Stimulated activated CD8-positive, alpha-beta memory T cell treated with anti-CD3 and anti-CD28 coated beads, Interleukin-12 subunit alpha, Interleukin-12 subunit beta, amount 100 ng/mL, for 24 hours (primary cell): ENCODE data around the gene SLC38A2.
A peak's percentile ranks its signal among the peaks of the same experiment; 100 is the strongest.
"Not testable (repeated sequence)": the region's sequence is repeated elsewhere in the genome, so short reads cannot be mapped to it uniquely, and the experiment has no call there.

Source experiments
- DNase-seq: peaks from one replicate; pipeline ENCODE4 v3.0.0-alpha.2; 2020; ENCODE audit errors: extremely low read depth

Gene SLC38A2

DNA sequence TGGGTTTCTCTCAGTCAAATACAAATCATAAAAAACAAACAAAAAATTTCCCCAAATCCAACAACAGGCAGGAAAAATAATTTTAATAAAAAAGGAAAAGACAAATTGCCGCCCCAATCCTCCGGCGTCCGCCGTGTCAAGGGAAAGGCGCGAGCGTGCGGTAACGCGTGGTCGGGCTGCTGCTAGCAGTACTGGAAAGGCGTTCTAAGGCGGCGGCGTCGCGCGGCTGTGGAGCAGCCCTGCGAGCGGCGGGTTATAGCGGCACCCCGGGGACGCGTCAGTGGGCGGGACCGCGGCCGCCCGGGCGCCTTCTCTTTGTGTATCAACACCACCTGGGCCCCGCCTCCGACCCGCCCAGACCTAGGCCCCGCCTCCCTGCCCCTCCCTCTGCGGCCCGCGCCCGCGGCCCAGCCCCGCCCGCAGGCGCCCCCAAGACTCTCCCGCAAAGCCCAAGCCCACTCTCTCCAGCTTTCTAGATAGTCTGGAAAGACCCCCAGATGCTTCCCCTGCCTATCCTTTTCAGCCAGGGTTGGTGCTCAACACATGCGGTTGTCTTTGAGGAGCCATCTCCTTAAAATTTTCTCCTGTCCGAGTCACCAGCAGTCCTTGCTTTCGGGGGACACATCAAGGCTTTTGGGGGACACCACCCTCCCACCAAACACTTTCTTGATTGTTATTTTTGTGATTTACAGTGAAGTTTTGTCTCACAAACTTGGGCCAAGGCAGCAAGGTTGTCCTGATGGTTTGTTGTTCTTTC, at the start of gene SLC38A2:
Gene SLC38A2, minus strand, starts transcription at position 230 of the 757 bp plus-strand sequence. CDS start 1,480 bp downstream, outside the sequence.
- DNase-seq, result peak; percentile 94

DNA sequence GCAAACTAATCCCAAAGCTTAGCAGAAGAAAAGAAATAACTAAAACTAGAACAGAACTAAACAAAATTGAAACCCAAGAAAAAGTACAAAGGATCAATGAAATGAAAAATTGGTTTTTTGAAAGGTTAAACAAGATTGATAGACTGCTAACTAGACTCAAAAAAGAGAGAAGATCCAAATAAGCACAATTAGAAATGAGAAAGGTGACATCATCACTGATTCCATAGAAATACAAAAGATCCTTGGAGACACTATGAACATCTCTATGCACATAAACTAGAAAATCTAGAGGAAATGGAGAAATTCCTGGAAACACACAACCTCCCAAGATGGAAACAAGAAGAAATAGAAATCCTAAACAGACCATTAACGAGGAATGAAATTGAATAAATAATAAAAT, 47.1 kb upstream of the SLC38A2 start:
- DNase-seq, result no peak

DNA sequence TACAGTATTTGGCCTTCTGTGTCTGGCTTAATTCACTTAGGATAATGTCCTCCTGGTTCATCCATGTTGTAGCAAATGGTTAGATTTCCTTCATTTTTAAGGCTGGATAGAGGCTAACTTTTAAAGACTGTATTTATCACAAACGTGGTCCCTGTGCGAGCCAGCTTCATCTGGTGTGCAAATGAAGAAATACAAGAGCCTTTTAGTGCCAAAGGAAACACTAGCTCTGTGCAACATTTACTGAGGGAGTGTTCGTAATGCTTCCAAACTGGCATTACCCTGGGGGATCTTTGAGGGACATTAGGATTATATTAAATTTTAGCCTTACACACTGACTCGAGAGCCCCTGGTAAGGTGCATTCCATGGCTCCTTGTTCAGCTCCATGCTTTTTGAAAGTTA, 43.0 kb upstream of the SLC38A2 start:
- no peak for DNase-seq

DNA sequence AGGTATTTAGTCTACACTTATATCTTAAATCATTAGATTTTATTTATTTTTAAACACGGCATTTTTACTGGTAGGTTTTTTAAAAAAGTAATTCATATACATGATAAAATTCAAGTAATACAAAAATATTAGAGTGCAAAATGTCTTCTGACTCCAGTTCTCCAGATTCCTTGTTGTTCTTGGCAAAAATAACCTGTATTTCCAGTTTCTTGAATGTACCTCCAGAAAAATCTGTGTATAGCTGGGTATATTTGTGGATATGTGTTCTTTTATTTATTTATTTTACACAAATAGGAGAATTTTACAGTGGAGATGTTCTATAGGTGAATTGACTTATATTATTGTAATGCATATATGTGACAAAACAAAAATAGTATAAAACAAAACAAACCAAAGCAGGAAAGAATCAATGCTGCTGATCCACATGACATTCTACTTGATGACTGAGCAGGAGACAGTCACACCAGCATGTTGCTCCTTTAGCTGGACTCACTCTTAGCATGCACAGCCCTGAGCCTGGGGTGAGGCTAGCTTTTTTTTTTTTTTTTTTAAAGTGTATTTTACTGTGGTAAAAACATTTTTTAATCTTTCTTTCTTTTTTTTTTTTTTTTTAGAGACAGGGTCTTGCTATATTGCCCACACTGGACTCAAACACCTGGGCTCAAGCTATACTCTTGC, 42.2 kb upstream of the SLC38A2 start:
- DNase-seq, result no peak

DNA sequence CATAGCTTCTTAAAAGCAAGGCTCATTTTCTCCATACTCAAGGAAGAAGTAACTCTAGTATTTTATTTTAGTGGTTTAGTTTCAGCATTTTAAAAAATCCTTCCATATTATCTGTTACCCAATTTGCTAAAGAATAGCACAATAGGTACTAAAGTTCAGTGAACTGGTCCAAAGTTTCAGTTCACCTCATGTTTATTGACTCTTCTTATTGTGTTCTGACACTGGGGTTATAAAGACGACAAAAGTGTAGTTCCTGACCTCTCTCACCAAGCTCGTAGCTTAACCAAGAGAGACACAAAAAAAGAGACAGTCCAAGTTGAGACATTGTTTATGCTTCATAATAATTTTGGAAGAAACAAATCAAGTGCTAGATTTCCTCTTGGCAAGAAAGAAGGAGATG, 40.8 kb upstream of the SLC38A2 start:
- DNase-seq, result no peak

DNA sequence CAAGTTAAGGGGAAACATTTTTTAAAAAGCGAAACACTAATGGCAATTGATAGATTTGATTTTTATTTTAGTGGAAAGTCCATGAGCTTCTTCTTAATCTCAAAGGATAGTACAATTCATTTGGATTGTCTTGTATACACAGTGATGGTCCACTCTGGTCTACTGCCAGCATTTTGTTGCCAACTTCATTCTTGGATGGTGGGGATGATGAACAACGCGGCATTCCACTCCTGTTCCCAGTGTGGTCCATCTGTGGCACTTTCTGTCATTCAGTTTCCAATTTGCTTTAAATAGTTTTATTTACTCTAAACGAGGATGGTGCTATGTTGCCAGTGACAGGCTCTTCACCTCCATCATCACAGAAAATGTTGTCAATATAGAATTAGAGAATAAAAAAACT, 40.3 kb upstream of the SLC38A2 start:
- DNase-seq, result no peak

DNA sequence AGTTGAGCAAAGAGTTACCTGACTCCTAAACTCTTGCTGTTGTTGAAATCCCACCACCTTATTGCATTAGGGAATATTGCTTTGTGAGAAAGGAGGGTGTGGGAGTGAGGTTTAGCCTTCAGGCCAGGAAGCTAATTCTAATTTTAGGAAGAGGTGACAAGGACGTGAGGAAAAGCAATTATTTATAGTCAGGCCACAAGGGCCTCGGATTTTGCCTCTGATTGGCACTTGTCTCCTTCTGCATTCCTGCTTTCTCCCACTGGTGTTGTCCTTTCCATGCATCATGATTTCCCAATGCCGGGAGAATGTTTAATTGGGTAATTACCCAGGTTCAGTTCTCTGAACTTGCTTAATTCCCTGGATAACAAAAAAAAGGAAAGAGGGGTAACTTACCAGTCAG, 37.9 kb upstream of the SLC38A2 start:
- DNase-seq, result no peak

DNA sequence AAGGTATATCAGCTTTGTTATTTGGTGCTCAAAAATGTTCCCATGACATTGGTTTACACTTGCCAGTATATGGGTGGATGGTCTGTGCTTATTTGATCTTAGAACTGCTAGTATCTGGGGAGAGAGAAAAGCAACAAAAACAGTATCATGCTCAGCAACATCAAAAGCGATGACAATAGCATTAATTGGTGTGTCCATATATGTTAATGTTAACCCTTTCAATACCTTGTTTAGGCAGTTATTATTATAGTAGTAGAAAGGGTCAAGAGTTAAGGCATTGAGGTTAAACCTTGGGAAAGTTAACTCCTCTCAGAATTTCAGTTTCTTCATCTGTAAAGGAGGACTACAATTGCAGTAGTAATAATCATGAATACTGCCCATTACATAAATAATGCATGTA, 37.4 kb upstream of the SLC38A2 start:
- DNase-seq, result no peak

DNA sequence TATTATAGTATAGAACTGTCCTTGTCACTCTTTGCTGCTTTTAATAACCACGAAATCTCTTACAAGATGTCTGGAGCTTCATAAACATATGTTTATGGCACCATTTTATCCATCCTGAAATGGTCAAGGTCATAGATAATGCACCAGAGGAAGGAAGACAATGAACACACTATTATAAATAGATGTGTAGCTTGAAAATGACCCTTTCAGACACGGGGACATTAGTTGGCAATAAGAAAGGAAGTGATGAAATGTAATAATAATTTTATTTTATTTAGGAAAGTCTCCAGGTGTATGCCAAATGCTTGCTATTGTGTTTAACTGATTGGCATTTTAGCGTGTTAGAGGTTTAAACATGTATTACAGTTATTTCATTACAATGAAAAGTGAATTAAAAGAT, 36.8 kb upstream of the SLC38A2 start:
- no peak for DNase-seq

DNA sequence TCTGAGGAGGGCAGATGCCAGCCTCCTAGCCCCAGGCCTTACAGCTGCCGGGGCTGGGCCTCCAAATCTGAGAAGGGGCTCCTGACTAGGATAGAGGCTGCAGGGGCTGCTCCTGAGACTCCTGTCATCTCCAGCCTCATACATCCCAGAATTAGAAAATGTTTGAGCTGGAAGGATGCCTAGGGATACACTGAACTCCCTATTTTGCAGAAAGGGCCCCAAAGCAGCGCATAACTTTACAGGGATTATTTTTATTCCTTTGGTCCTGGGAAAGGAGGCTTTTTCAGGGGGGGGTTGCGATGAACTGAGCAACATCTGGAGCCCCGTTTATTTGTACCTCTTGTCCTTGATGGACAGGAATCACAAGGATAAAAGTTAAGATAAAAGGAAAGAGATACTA, 35.9 kb upstream of the SLC38A2 start:
- no peak for DNase-seq

DNA sequence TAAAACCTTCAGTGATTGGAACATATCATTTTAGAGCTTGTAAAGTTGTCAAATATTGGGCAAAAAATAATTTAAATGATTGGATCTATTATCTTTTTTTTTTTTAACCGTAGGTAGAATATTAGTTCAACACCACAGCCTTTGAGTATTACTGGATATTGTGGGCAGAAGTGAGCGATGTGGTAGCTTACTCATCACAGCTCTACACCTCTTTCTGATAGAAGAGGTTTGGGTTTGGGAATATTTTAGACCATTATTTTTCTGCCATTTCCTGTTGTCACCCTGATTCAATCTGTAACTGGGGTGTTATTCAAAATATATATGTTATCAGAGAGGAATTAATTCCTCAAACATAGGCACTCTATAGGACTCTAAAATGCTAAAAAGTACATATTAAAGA, 34.8 kb upstream of the SLC38A2 start:
- DNase-seq, result no peak

DNA sequence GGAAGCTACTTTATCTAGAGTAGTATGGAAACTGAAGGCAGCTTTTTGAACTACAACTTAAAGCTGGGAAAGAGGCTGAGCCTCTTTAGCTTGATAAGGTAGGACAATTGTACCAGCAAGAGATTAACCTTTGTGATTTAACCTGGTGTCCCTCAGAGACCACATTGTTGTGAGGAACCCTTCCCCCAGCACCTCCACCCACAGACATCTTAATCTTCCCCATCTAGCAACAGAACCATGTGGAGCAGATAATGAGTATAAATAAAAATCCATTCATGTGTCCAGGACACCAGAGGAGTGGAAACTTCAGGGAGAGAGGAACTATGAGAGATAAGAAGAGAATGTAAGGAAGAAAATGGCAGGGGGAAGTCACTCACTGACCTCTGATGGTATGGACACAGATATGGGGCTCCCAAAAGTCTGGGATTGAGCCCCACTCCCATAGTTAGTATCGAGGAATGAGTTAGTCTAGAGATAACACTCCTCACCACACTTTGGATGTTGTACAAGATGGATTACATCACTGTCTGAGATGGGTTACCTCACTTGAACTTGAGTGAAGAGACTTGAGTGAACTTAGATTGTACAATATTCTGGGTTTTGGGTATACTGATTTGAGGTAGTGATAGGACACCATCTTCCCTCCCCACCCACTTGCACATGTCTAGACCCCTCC, 33.9 kb upstream of the SLC38A2 start:
- DNase-seq, result no peak

DNA sequence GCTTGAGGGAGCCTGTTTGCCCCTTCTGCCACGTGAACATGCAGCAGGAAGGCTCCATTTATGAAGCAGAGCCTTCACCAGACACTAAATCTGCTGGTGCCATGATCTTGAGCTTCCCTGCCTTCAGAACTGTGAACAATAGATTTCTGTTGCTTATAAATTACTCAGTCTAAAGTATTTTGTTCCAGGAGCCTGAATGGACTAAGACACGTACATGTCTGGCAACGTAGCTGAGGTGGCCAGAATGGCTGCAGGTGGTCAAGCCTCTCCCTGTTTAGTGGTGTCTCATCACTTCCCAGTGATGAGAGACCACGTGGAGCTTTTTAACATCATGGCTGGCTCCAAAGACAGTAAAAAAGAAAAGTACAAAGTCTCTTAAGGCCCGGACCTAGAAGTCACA, 32.2 kb upstream of the SLC38A2 start:
- no peak for DNase-seq

DNA sequence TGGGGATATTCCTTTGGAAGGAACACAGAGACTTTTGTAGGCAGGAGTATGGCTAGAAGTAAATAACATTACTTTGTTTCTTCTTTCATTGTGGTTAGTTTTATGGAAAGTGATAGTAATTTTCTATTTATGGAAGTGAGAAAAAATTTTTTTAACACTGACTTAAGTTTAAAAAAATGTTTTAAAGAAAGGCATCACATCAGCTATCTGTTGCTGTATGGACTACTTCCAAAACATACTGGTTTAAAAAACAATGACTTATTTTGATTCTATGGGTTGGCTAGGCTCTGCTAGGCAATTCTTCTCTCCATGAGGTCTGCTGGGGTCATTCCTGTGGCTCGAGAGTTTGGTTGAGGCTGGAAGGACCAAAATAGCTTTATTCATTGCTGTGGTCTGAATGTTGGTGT, 31.7 kb upstream of the SLC38A2 start:
- DNase-seq, result no peak

DNA sequence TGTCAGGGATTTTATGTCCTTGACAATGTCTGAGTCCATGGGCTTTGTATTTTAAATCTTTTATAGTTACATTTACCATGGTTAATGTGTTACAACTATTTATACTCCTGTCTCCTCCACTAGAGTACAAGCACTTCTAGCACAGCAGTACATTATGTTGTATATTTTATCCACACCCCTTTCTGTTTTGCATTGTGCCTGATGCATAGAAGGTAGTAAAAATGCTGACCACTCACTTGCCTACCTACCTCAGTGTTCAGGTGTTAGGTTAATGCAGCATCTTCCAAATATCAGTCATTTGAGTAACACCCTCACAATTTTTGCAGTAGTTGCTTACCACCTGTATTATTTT, 31.1 kb upstream of the SLC38A2 start:
- DNase-seq, result no peak

DNA sequence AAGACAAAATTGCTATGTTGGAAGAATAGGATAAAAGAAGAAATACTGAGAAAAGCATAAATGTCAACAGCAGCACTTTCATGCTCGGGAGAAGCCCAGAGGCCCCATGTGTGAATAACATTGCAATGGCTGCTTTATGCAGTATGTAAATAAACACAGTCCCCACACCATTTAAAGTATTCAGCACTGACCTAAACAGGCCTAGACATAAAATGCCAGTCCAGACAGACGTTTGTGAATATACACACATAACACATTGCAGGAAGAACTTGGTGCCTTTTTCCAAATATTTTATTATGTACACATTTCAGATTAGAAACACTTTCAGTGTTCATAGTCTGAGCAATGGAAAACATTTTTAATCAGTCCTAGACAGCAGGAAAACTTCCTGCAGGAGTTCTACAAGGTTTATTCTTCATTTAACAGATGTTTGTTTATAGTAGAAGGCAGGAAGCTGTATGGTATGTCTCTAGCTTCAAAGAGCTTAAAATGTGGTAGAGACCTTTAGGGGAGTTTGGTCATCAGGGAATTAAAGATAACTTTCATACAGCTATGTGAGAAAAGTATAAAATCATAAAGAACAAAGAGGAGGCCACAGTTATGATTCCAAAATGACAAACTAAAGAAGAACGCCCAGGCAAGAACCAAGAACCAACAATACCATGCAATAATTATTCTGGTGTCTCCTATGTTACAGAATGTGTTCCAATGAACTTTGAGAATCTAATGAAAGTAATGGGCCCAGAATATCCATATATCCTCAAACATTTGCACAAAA, 30.6 kb upstream of the SLC38A2 start:
- no peak for DNase-seq

DNA sequence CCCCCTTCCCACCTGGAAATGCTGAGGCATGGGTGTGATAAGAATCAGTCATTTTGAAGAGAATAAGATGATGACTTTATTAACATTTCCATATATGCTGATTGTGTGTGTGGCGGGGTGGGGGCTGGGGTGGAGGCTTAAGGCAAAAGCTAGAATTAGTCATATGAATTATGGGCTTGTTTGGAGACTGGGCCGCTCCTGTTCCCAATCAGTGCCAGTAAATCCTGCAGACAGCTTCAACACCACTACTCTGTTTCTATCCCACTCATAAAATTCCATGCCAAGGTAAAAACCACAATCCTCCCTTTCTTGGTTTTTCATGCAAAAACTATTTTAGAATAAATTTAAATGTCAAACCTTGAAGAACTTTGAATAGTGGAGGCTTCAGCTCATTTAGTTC, 29.9 kb upstream of the SLC38A2 start:
- DNase-seq, result no peak

DNA sequence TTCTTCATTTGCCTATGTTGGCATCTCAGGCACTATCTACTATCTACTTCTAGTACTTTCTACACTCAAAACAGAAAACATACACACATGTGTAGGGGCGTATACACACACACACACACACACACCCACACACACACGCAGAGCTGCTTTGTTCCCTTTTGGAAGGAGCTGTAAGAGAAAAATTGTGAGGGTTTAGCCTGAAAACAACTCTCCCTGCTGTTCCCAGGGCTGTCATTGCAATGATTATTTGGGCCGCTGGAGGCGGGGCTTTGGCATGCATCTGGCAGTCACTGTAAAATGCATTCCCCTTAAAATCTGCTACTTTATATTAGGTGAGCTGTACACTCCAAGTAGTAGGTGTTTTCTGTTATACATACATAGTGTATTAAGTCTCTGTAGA, 29.1 kb upstream of the SLC38A2 start:
- no peak for DNase-seq

DNA sequence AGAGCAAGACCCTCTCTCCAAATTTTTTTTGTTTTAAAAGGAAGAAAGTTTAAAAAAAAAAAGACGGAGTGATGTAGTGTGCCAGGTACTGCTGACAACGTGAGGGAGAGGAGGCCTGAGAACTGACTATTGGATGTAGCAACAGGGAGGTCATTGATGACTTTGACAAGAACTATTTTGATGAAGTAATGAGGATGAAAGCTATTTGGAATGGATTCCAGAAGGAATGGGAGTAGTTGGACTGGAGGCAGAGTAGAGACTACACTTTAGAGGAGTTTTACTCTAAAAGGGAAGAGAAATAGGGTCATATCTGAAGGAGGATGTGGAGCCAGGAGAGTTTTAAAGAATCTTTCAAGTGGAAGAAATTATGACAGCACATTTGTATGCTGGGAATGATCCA, 27.8 kb upstream of the SLC38A2 start:
- no peak for DNase-seq

DNA sequence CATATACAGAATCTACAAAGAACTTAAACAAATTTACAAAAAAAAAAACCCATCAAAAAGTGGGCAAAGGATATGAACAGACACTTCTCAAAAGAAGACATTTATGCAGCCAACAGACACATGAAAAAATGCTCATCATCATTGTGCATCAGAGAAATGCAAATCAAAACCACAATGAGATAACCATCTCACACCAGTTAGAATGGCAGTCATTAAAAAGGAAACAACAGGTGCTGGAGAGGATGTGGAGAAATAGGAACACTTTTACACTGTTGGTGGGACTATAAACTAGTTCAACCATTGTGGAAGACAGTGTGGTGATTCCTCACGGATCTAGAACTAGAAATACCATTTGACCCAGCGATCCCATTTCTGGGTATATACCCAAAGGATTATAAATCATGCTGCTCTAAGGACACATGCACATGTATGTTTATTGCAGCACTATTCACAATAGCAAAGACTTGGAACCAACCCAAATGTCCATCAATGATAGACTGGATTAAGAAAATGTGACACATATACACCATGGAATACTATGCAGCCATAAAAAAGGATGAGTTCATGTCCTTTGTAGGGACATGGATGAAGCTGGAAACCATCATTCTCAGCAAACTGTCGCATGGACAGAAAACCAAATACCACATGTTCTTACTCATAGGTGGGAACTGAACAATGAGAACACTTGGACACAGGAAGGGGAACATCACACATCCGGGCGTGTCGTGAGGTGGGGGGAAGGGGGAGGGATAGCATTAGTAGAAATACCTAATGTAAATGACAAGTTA, 27.1 kb upstream of the SLC38A2 start:
- not testable (repeated sequence) for DNase-seq

DNA sequence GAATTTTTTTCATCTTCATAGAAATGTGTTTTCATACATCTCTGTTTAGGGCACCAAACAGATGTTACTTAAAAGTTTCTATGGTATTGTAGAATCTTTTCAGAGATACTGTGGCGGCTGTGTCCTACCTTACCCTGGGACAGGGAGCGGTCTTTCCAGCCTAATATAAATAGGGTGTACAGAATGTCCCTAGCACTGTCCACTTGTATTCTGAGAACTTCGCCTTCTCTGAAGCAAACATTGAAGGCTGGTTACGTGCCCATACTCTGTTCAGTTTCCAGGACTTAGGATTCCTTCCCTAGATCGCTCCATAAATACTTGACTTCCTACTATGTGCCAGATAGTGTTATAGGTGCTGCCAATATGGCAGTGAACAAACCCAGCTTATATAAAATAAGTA, 24.3 kb upstream of the SLC38A2 start:
- no peak for DNase-seq

DNA sequence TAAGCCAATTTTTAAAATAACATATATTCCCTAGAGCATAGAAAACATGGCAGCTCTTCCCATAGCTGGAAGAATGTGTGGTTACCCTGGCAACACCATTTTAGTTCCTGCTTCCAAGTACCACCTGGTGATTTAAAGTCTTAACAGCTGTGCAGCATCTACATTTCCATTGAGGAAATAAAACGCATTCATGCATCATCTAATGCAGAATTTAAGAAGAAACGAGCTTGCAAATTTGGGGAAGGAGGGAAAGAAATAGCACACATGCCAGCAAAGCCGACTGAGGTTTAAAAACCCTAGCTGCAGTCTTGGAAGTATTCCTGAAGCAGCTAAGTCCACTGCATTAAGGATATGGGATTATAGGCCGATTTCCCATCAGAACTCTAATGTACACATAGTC, 22.8 kb upstream of the SLC38A2 start:
- no peak for DNase-seq
